ENCODE data around the gene GAS2. TPM values are rescaled to one million over a fixed set of nuclear protein-coding genes. Genes with fewer than 3 reads are reported as not detected.
A peak's percentile ranks its signal among the peaks of the same experiment; 100 is the strongest.

Gene GAS2
- total and polyA plus RNA-seq, 2 donors from 2014 or later = 4.5 to 6.8 TPM

DNA sequence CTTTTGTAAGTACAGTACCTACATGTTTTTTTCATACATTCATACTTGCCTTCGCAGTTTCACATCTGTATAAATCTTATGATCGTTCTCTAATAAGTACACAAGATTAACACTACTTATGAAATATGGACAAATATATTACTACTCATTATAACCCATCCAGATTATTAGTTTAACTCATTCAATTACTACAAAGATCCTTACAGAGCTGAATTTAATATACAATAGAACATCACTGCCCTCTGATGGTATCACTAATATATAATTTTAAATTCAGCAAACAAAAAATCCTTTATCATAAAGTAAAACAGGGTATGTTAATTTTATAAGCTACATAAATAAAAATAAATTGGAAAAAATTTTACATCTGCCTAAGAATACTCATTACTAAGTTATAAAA is 155.8 kb downstream of the GAS2 start:
- H3K9ac ChIP-seq (ENCODE audit: low read length in 3 of 3) = no peak overlapping the region
- no peaks in the 10 kb centered on the region for H3K4me1 ChIP-seq (ENCODE audit: control insufficient read depth in 2 of 3, insufficient read depth in 2 of 3, low read depth in 1 of 3, low read length in 3 of 3)
- peaks cover 0 to 11% (median 9%) of the 10 kb centered on the region in 3 donors for H3K36me3 ChIP-seq (ENCODE audit: control insufficient read depth in 2 of 3, insufficient read depth in 3 of 3, low read length in 3 of 3)
- no peaks in the 10 kb centered on the region for H3K27me3 ChIP-seq (ENCODE audit: control insufficient read depth, insufficient read depth, low read length)
- DNase-seq (no peak), FAIRE-seq (no peak)
- intact Hi-C loops (cut with DNase I) = no loop called here
- H3K9me3 ChIP-seq (ENCODE audit: control insufficient read depth in 2 of 3, insufficient read depth in 1 of 3, low read length in 3 of 3) = no peaks in the 10 kb centered on the region
- TF ChIP-seq, protein P1, sequence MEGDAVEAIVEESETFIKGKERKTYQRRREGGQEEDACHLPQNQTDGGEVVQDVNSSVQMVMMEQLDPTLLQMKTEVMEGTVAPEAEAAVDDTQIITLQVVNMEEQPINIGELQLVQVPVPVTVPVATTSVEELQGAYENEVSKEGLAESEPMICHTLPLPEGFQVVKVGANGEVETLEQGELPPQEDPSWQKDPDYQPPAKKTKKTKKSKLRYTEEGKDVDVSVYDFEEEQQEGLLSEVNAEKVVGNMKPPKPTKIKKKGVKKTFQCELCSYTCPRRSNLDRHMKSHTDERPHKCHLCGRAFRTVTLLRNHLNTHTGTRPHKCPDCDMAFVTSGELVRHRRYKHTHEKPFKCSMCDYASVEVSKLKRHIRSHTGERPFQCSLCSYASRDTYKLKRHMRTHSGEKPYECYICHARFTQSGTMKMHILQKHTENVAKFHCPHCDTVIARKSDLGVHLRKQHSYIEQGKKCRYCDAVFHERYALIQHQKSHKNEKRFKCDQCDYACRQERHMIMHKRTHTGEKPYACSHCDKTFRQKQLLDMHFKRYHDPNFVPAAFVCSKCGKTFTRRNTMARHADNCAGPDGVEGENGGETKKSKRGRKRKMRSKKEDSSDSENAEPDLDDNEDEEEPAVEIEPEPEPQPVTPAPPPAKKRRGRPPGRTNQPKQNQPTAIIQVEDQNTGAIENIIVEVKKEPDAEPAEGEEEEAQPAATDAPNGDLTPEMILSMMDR (IDR thresholded peaks at IDR 0.05; ENCODE audit: borderline replicate concordance, extremely low read depth, insufficient read depth) = no peak
- no peak overlapping the region for H3K4me3 ChIP-seq (ENCODE audit: low read length in 3 of 3)
- H3K27ac ChIP-seq (ENCODE audit: low read depth in 2 of 2, low read length in 2 of 2) = no peak overlapping the region

DNA sequence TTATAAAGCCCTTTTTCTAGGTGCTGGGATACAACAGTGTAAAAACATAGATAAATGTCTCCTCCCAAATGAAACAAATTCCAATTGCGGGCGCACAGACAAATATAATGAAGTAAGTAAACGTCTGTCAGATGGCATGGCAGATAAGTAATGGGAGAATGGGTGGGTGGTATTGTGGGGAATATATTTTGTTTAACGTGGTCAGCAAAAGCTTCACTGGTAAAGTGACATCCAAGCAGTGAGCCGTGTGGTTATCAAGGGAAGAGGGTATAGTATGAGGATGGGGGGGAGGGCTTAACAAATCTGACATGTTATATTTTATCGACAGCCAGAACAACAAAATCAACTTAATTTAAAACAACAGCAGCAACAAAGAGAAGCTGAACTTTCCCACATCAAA is 162.0 kb downstream of the GAS2 start:
- Histone ChIP-seq H3K27ac (ENCODE audit: low read depth in 2 of 2, low read length in 2 of 2) (no peak overlapping the region), H3K4me1 (ENCODE audit: control insufficient read depth in 2 of 3, insufficient read depth in 2 of 3, low read depth in 1 of 3, low read length in 3 of 3) (peaks cover 0 to 6% (median 5%) of the 10 kb centered on the region in 3 donors), H3K9ac (ENCODE audit: low read length in 3 of 3) (no peak overlapping the region), H3K27me3 (ENCODE audit: control insufficient read depth, insufficient read depth, low read length) (no peaks in the 10 kb centered on the region), H3K4me3 (ENCODE audit: low read length in 3 of 3) (peak overlapping the region in 1 of 3 donors; percentile 69), H3K9me3 (ENCODE audit: control insufficient read depth in 2 of 3, insufficient read depth in 1 of 3, low read length in 3 of 3) (no peaks in the 10 kb centered on the region), H3K36me3 (ENCODE audit: control insufficient read depth in 2 of 3, insufficient read depth in 3 of 3, low read length in 3 of 3) (peaks cover 0 to 9% (median 9%) of the 10 kb centered on the region in 3 donors)
- intact Hi-C loops (cut with DNase I) = no loop called here
- FAIRE-seq (no peak), DNase-seq (no peak)
- TF ChIP-seq, protein P1 (IDR thresholded peaks at IDR 0.05; ENCODE audit: borderline replicate concordance, extremely low read depth, insufficient read depth) = no peak

DNA sequence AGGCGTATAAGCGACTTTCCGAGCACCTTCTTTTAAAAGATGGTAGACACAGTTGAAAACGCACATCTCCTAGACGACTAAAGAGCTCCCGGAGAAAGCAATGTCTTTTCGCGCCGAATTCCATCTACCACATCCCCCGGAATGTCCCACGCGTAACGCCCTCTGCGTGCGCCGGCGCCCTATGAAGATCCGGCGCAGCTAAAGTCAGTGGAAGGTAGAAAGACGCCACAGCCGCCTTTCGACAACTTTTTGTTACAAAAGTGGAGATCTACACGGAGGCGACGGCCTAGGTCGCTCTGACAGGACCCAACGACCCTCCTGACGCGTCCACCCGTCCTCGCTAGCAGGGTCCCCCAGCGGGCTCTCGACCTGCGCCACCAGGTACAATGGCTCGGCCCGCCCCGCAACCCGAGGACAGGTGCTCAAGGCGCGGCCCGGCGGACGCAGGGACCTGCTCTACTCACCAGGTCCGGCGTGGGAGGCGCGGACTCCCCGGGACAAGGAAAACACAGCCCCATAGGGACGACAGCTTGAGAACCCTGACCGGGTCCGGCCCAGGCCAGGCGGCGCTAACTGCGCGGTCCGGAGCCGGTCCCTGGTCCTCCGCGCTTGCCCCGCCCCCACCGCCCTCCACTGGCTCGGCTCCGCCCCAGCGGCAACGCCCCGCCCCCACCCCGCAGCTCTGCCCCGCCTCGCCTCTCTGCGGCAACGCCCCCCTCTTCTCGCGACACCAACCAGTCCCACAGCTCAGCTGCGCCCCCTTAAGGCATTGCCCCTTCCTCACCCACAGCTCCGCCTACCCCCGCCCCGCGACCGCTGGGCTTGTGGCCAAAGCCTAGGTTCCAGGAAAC is 163.0 kb downstream of the GAS2 start, which contains the start of gene SVIP:
Gene SVIP (minus strand): TSS at position 571 of the 851 bp plus-strand sequence. CDS start 53 bp downstream, at position 518.
- intact Hi-C loops (cut with DNase I) = no loop called here
- H3K27me3 ChIP-seq (ENCODE audit: control insufficient read depth, insufficient read depth, low read length) = no peaks in the 10 kb centered on the region
- peaks cover 0 to 9% (median 6%) of the 10 kb centered on the region in 3 donors for H3K36me3 ChIP-seq (ENCODE audit: control insufficient read depth in 2 of 3, insufficient read depth in 3 of 3, low read length in 3 of 3)
- H3K4me1 ChIP-seq (ENCODE audit: control insufficient read depth in 2 of 3, insufficient read depth in 2 of 3, low read depth in 1 of 3, low read length in 3 of 3) = peaks cover 0 to 6% (median 5%) of the 10 kb centered on the region in 3 donors
- FAIRE-seq (no peak), DNase-seq (peak; percentile 95 to 98 (median 96))
- peak within 1 kb of the TSS; percentile 44 to 72 (median 46) for H3K9ac ChIP-seq (ENCODE audit: low read length in 3 of 3)
- peak within 1 kb of the TSS; percentile 62 to 85 for H3K27ac ChIP-seq (ENCODE audit: low read depth in 2 of 2, low read length in 2 of 2)
- no peaks in the 10 kb centered on the region for H3K9me3 ChIP-seq (ENCODE audit: control insufficient read depth in 2 of 3, insufficient read depth in 1 of 3, low read length in 3 of 3)
- TF ChIP-seq, protein P1 (IDR thresholded peaks at IDR 0.05; ENCODE audit: borderline replicate concordance, extremely low read depth, insufficient read depth) = peak; percentile 69
- peak within 1 kb of the TSS; percentile 69 to 87 (median 77) for H3K4me3 ChIP-seq (ENCODE audit: low read length in 3 of 3)
